ENCODE data around the gene TTLL8. TPM values are rescaled to one million over a fixed set of nuclear protein-coding genes. Genes with fewer than 3 reads are reported as not detected.

TTLL8 gene
- total RNA-seq, 4 donors from 2014 or later: not detected

GRCh38 chr22:49972163-49973017 is 85.7 kb downstream of the TTLL8 start:
- H3K4me3 ChIP-seq (ENCODE audit: low read depth, poor library complexity, severe bottlenecking): no peak overlapping the region
- intact Hi-C loops (cut with DNase I; ENCODE audit: low total_unique reads): no loop called here
- peak; percentile 27 to 89 for DNase-seq (ENCODE audit: low spot score in 2 of 2)
- TF ChIP-seq CTCF (IDR thresholded peaks at IDR 0.05) (no peak), POLR2A (IDR thresholded peaks at IDR 0.05) (no peak)
- WGBS, 2 donors: 42 to 51% methylated on average over 21 to 31 of the region's 45 CpGs

- peak overlapping the region; percentile 44 for H3K4me3 ChIP-seq (ENCODE audit: low read depth, poor library complexity, severe bottlenecking)
- peak; percentile 77 to 96 for DNase-seq (ENCODE audit: low spot score in 2 of 2)
- 8 to 10% methylated on average over 36 to 55 of the region's 81 CpGs for WGBS, 2 donors
- intact Hi-C loops (cut with DNase I; ENCODE audit: low total_unique reads): no loop called here
- no peak for TF ChIP-seq CTCF (IDR thresholded peaks at IDR 0.05)
- no peak for TF ChIP-seq POLR2A (IDR thresholded peaks at IDR 0.05)
These were observed 86.6 kb downstream of the TTLL8 start for GRCh38 chr22:49971232-49972162.

- WGBS, 2 donors: 9 to 11% methylated on average over 23 to 24 of the region's 32 CpGs
- intact Hi-C loops (cut with DNase I; ENCODE audit: low total_unique reads): no loop called here
- DNase-seq (ENCODE audit: low spot score in 2 of 2): peak; percentile 96 to 99
- H3K4me3 ChIP-seq (ENCODE audit: low read depth, poor library complexity, severe bottlenecking): peak overlapping the region; percentile 44
- TF ChIP-seq CTCF (IDR thresholded peaks at IDR 0.05) (no peak), POLR2A (IDR thresholded peaks at IDR 0.05) (peak in 1 of 2 donors; percentile 35)
These were observed 87.4 kb downstream of the TTLL8 start for GRCh38 chr22:49970528-49971231.

- 59 to 71% methylated on average over 7 to 8 of the region's 8 CpGs for WGBS, 2 donors
- intact Hi-C loops (cut with DNase I; ENCODE audit: low total_unique reads): no loop called here
- peak in 1 of 2 donors; percentile 88 for DNase-seq (ENCODE audit: low spot score in 2 of 2)
- H3K4me3 ChIP-seq (ENCODE audit: low read depth, poor library complexity, severe bottlenecking): no peak overlapping the region
- TF ChIP-seq POLR2A (IDR thresholded peaks at IDR 0.05) (no peak), CTCF (IDR thresholded peaks at IDR 0.05) (no peak)
These were observed 88.2 kb downstream of the TTLL8 start for GRCh38 chr22:49969751-49970527.

Data from lower leg skin (tissue), 4 donors.